GM12878 (cell line): ENCODE data around the gene SORCS2. TPM values are rescaled to one million over a fixed set of nuclear protein-coding genes. Genes with fewer than 3 reads are reported as not detected.

ENCODE experiments used
- ATAC-seq: fragments of 200-7000 bp; cut with Tn5 transposase; 3 replicates; pipeline ENCODE4 v1.9.1; 2020; ENCODE audit warnings: mild to moderate bottlenecking, moderate library complexity
- BruUV-seq: library from RNA; stranded (reverse); fragments of 400-500 nt; replicated peaks from 2 replicates; lab custom pipeline; 2021; lab: Mats Ljungman, UMichigan
- CTCF ChIA-PET: fragments of 300-600 bp; sonication (Branson Sonifier 250); formaldehyde crosslinking; extraction: SDS; loops from one replicate; lab custom pipeline; 2021; ENCODE audit warnings: inconsistent platforms; lab: Yijun Ruan, JAX
- POLR2A ChIA-PET: fragments of 350-600 bp; formaldehyde crosslinking; extraction: SDS; loops from one replicate; lab custom pipeline; 2021; ENCODE audit warnings: inconsistent platforms; lab: Charles Lee
- RAD21 ChIA-PET: fragments of 300-600 bp; sonication (Branson Sonifier 250); formaldehyde crosslinking; loops from one replicate; lab custom pipeline; 2023; ENCODE audit warnings: antibody characterized with exemption; ENCODE audit not compliant: unreplicated experiment; lab: Charles Lee
- SMC1A ChIA-PET: fragments of 300-600 bp; sonication (Branson Sonifier 250); formaldehyde crosslinking; loops from one replicate; lab custom pipeline; 2023; ENCODE audit not compliant: unreplicated experiment, uncharacterized antibody; lab: Charles Lee
- DNase-seq: peaks from one replicate; pipeline ENCODE4 v3.0.0-alpha.2; 2011; ENCODE audit warnings: low read depth, low spot score
- FAIRE-seq: peaks from 3 replicates; lab custom pipeline; 2011; peaks lifted over from hg19 to GRCh38; lab: Jason Lieb, UNC
- H2AFZ ChIP-seq: 2 replicates; pipeline ENCODE4 v1.6.0; 2011; ENCODE audit warnings: low read depth, low read length, control low read depth; ENCODE audit not compliant: control insufficient read depth
- H3K27ac ChIP-seq: 2 replicates; pipeline ENCODE4 v1.5.1; 2011; ENCODE audit warnings: control low read depth; ENCODE audit not compliant: control insufficient read depth, insufficient read depth
- H3K27me3 ChIP-seq, 2 experiments: replicated peaks in 1 of 2; 2 replicates each; pipeline versions ENCODE4 v1.6.0 to v1.6.1; 2011; ENCODE audit warnings: low read length in 1 of 2; ENCODE audit not compliant: control insufficient read depth in 2 of 2, insufficient read depth in 2 of 2
- H3K36me3 ChIP-seq, 2 experiments: 2 replicates each; pipeline ENCODE4 v1.5.1; 2011; ENCODE audit warnings: low read length in 1 of 2; ENCODE audit not compliant: control insufficient read depth in 2 of 2, insufficient read depth in 2 of 2
- H3K4me1 ChIP-seq: 2 replicates; pipeline ENCODE4 v1.6.1; 2011; ENCODE audit warnings: mild to moderate bottlenecking, low read length, moderate library complexity, mixed read lengths; ENCODE audit not compliant: control insufficient read depth, insufficient read depth
- H3K4me2 ChIP-seq: 2 replicates; pipeline ENCODE4 v1.6.0; 2011; ENCODE audit warnings: control low read depth; ENCODE audit not compliant: control insufficient read depth, insufficient read depth
- H3K4me3 ChIP-seq: fragments of 200-600 bp; sonication (generic); 2 replicates; pipeline ENCODE4 v1.5.1; 2016
- H3K79me2 ChIP-seq: 2 replicates; pipeline ENCODE4 v1.6.0; 2011; ENCODE audit warnings: low read length; ENCODE audit not compliant: control insufficient read depth, insufficient read depth
- H3K9ac ChIP-seq: 2 replicates; pipeline ENCODE4 v1.8.0; 2011; ENCODE audit warnings: low read length, control low read depth, mixed read lengths; ENCODE audit not compliant: control insufficient read depth, insufficient read depth
- H3K9me3 ChIP-seq: replicated peaks from 3 replicates; pipeline ENCODE4 v1.5.1; 2011; ENCODE audit warnings: mild to moderate bottlenecking, low read length; ENCODE audit not compliant: control insufficient read depth, insufficient read depth
- H4K20me1 ChIP-seq: 2 replicates; pipeline ENCODE4 v1.6.0; 2011; ENCODE audit not compliant: control insufficient read depth, insufficient read depth
- BCL3 ChIP-seq: IDR thresholded peaks from 2 replicates; pipeline ENCODE4 v1.6.1; 2011; ENCODE audit warnings: borderline replicate concordance, low read depth, mild to moderate bottlenecking, moderate library complexity, low read length; ENCODE audit not compliant: insufficient read depth, poor library complexity, severe bottlenecking
- SIX5 ChIP-seq: IDR thresholded peaks from 2 replicates; pipeline ENCODE4 v1.6.1; 2011; ENCODE audit warnings: mild to moderate bottlenecking, low read depth, low read length, moderate library complexity; ENCODE audit not compliant: severe bottlenecking
- YBX1 ChIP-seq: fragments of 450-650 bp; IDR thresholded peaks from 2 replicates; pipeline ENCODE4 v1.6.1; 2016; ENCODE audit warnings: antibody characterized with exemption
- WGBS: methylation state at CpG from one replicate; pipeline ENCODE4 v1.1.6; 2016; ENCODE audit warnings: low lambda C conversion rate; ENCODE audit not compliant: insufficient replicate concordance, insufficient coverage; ENCODE audit errors: missing lambda C conversion rate; 5-methylcytosine and 5-hydroxymethylcytosine counted together
- in situ Hi-C: fragments of 300-500 bp; cut with MboI; formaldehyde crosslinking; loops from 9 replicates; pipeline ENCODE4 v1.14.3; 2018; ENCODE audit warnings: mixed read lengths
- intact Hi-C: fragments of 100-400 bp; cut with micrococcal nuclease; formaldehyde crosslinking; loops from one replicate; pipeline ENCODE4 v1.14.2; 2022; ENCODE audit not compliant: unreplicated experiment
- polyA plus RNA-seq, 11 experiments: library from polyadenylated mRNA; depleted of rRNA in 4 of 11; unstranded in 6 of 11; stranded (reverse) in 5 of 11; fragments of >200 nt; fragmentation: Nextera tagmentation in 4 of 11; fragmentation: Illumina TruSeq in 1 of 11; extraction: Ambion mirVana in 4 of 11; extraction: Trizol in 1 of 11; gene quantifications; 1 replicate in 1 of 11; 2 replicates in 10 of 11; pipeline versions ENCODE4 v1.2.1 to v1.2.3, GENCODE V29; 2011 to 2016; ENCODE audit warnings: inconsistent platforms in 2 of 11, missing spikeins in 2 of 11, low read depth in 1 of 11
- total RNA-seq, 4 experiments: library from RNA; depleted of rRNA in 3 of 4; stranded (reverse); fragments of >200 nt in 3 of 4; fragmentation: Illumina TruSeq in 1 of 4; extraction: Trizol in 1 of 4; gene quantifications; 2 replicates each; pipeline versions ENCODE4 v1.2.1 to v1.2.3, GENCODE V29; 2013 to 2021

Gene SORCS2
- total and polyA plus RNA-seq, 10 of the 15 experiments (the other 5 are each of a cell fraction or from before 2014, with no cell fraction given): 0.01 to 0.15 (median 0.05) TPM; not detected in 5

GRCh38 chr4:7726665-7727413, 534.5 kb downstream of the SORCS2 start (continued):
- no peak for TF ChIP-seq SIX5
- TF ChIP-seq BCL3: no peak

- H3K9me3 ChIP-seq: no peaks in the 10 kb centered on the region
- ChIA-PET POLR2A (interaction anchor here (0.6 kb wide), 2 partner anchors 661 to 1634 kb away, joined by 4 to 6 read pairs; no protein-coding TSS in a partner anchor), CTCF (no interaction called here), RAD21 (no interaction called here), SMC1A (no interaction called here)
- H3K4me3 ChIP-seq: no peak overlapping the region
- in situ Hi-C loops (no loop called here), intact Hi-C loops (no loop called here)
- 33% methylated on average over 1 of the region's 1 CpG for WGBS
- H3K27ac ChIP-seq: no peak overlapping the region
- H3K79me2 ChIP-seq: no peaks in the 10 kb centered on the region
- FAIRE-seq: no peak
- no peak overlapping the region for H2AFZ ChIP-seq
- H3K9ac ChIP-seq: no peak overlapping the region
- no peak for DNase-seq
- no peaks in the 10 kb centered on the region for H3K27me3 ChIP-seq
- no peaks in the 10 kb centered on the region for H3K36me3 ChIP-seq
- no peaks in the 10 kb centered on the region for H4K20me1 ChIP-seq
- H3K4me1 ChIP-seq: no peaks in the 10 kb centered on the region
- ATAC-seq: no peak
- no peak for TF ChIP-seq YBX1
- H3K4me2 ChIP-seq: no peak overlapping the region
- no TSS peak for BruUV-seq
Observed at GRCh38 chr4:7727749-7728148, 535.4 kb downstream of the SORCS2 start.
